ENCODE results near the gene IFITM2. TPM values are rescaled to one million over a fixed set of nuclear protein-coding genes. Genes with fewer than 3 reads are reported as not detected.
"Not testable (repeated sequence)": the region's sequence is repeated elsewhere in the genome, so short reads cannot be mapped to it uniquely, and the experiment has no call there.

The IFITM2 gene
- total and polyA plus RNA-seq, 2 donors (not counting 1 experiment from before 2014, with no cell fraction given): 72.1 to 451 TPM

- peaks cover 4% of the 10 kb centered on the region for H3K27me3 Mint-ChIP-seq
- no peaks in the 10 kb centered on the region for H3K27me3 ChIP-seq (replicated peaks in 1 of 4; ENCODE audit: control extremely low read depth in 1 of 4, control insufficient read depth in 3 of 4, insufficient read depth in 4 of 4, low read length in 3 of 4)
- intact Hi-C loops (cut with micrococcal nuclease): no loop called here
- no peak overlapping the region for H3K4me2 ChIP-seq (replicated peaks; ENCODE audit: low read depth, low read length, poor library complexity, severe bottlenecking)
- TF ChIP-seq EZH2 (IDR thresholded peaks at IDR 0.05; ENCODE audit: borderline replicate concordance, insufficient read depth, low read depth, low read length, poor library complexity, severe bottlenecking) (no peak), CTCF (IDR thresholded peaks at IDR 0.05) (no peak)
- H3K27ac Mint-ChIP-seq: no peak overlapping the region
- H3K4me3 Mint-ChIP-seq: no peak overlapping the region
- H3K36me3 ChIP-seq (replicated peaks in 1 of 2; ENCODE audit: control extremely low read depth in 1 of 2, control insufficient read depth in 1 of 2, extremely low read depth in 1 of 2, insufficient read depth in 2 of 2, low read length in 1 of 2): no peaks in the 10 kb centered on the region
- H3K9ac ChIP-seq (ENCODE audit: low read length): no peak overlapping the region
- ATAC-seq (ENCODE audit: low read depth) (no peak), DNase-seq (no peak)
- H3K27ac ChIP-seq (ENCODE audit: low read length in 2 of 2): no peak overlapping the region
- peaks cover 35 to 49% of the 10 kb centered on the region in 2 donors for H3K4me1 ChIP-seq (ENCODE audit: control insufficient read depth in 2 of 2, insufficient read depth in 2 of 2, low read length in 2 of 2)
- ChIA-PET POLR2A (no interaction called here), CTCF (interaction anchor here (1.9 to 2.3 kb wide), 2 partner anchors 12 to 18 kb away, joined by 6 read pairs; no protein-coding TSS in a partner anchor)
- H3K9me3 ChIP-seq (ENCODE audit: control extremely low read depth in 1 of 3, control insufficient read depth in 2 of 3, insufficient read depth in 1 of 3, low read length in 2 of 3): no peaks in the 10 kb centered on the region
- peaks cover 48% of the 10 kb centered on the region for H3K4me1 Mint-ChIP-seq
- H3K9me3 Mint-ChIP-seq (ENCODE audit: insufficient read depth): no peaks in the 10 kb centered on the region
- peaks cover 3% of the 10 kb centered on the region for H3K79me2 ChIP-seq (ENCODE audit: control insufficient read depth, insufficient read depth, low read length)
- no peak overlapping the region for H2AFZ ChIP-seq (ENCODE audit: insufficient read depth, low read depth, low read length, poor library complexity, severe bottlenecking)
- no peak overlapping the region for H3K4me3 ChIP-seq (ENCODE audit: control extremely low read depth in 1 of 5, extremely low read depth in 1 of 5, insufficient read depth in 1 of 5, low read depth in 2 of 5, low read length in 4 of 5)
- no peaks in the 10 kb centered on the region for H4K20me1 ChIP-seq (ENCODE audit: control insufficient read depth, insufficient read depth, low read length, poor library complexity, severe bottlenecking)
- WGBS (ENCODE audit: insufficient coverage): 75% methylated on average over 7 of the region's 11 CpGs
These were observed 16.5 kb downstream of the IFITM2 start for GRCh38 chr11:324156-324555.

- DNase-seq; ATAC-seq (ENCODE audit: low read depth); H2AFZ ChIP-seq (ENCODE audit: insufficient read depth, low read depth, low read length, poor library complexity, severe bottlenecking); H3K9me3 ChIP-seq (ENCODE audit: control extremely low read depth in 1 of 3, control insufficient read depth in 2 of 3, insufficient read depth in 1 of 3, low read length in 2 of 3); H3K27me3 ChIP-seq (replicated peaks in 1 of 4; ENCODE audit: control extremely low read depth in 1 of 4, control insufficient read depth in 3 of 4, insufficient read depth in 4 of 4, low read length in 3 of 4); H3K79me2 ChIP-seq (ENCODE audit: control insufficient read depth, insufficient read depth, low read length); POLR2A ChIA-PET; H4K20me1 ChIP-seq (ENCODE audit: control insufficient read depth, insufficient read depth, low read length, poor library complexity, severe bottlenecking); H3K36me3 ChIP-seq (replicated peaks in 1 of 2; ENCODE audit: control extremely low read depth in 1 of 2, control insufficient read depth in 1 of 2, extremely low read depth in 1 of 2, insufficient read depth in 2 of 2, low read length in 1 of 2); intact Hi-C loops (cut with micrococcal nuclease); H3K27ac ChIP-seq (ENCODE audit: low read length in 2 of 2); H3K9me3 Mint-ChIP-seq (ENCODE audit: insufficient read depth); H3K27me3 Mint-ChIP-seq; H3K4me3 ChIP-seq (ENCODE audit: control extremely low read depth in 1 of 5, extremely low read depth in 1 of 5, insufficient read depth in 1 of 5, low read depth in 2 of 5, low read length in 4 of 5); H3K9ac ChIP-seq (ENCODE audit: low read length); H3K4me2 ChIP-seq (replicated peaks; ENCODE audit: low read depth, low read length, poor library complexity, severe bottlenecking): not testable (repeated sequence)
- peaks cover 29 to 43% of the 10 kb centered on the region in 2 donors for H3K4me1 ChIP-seq (ENCODE audit: control insufficient read depth in 2 of 2, insufficient read depth in 2 of 2, low read length in 2 of 2)
- Mint-ChIP-seq H3K4me1 (peaks cover 50% of the 10 kb centered on the region), H3K4me3 (peak overlapping the region; percentile 16), H3K27ac (peak overlapping the region; percentile 76)
- 77% methylated on average over 13 of the region's 34 CpGs for WGBS (ENCODE audit: insufficient coverage)
- CTCF ChIA-PET: interaction anchor here (1.0 to 2.3 kb wide), 4 partner anchors 13 to 74 kb away, joined by 3 to 6 read pairs (median 4); no protein-coding TSS in a partner anchor
These were observed 17.2 kb downstream of the IFITM2 start for GRCh38 chr11:324593-325517.

Data from B cell (primary cell).